Stimulated activated CD8-positive, alpha-beta memory T cell treated with anti-CD3 and anti-CD28 coated beads, Interleukin-7, amount 100 ng/mL, for 1 hour (primary cell): ENCODE data around the gene GRIK3.

Experiments used
- DNase-seq, 2 donors: peaks; one replicate each; pipeline ENCODE4 v3.0.0-alpha.2; 2020; ENCODE audit warnings: low read depth in 2 of 2

GRIK3 gene

GRCh38 chr1:36831186-36831810, 203.0 kb downstream of the GRIK3 start:
- no peak for DNase-seq

GRCh38 chr1:36829961-36830360, 204.4 kb downstream of the GRIK3 start:
- DNase-seq, result no peak

GRCh38 chr1:36829066-36829465, 205.2 kb downstream of the GRIK3 start:
- no peak for DNase-seq

- DNase-seq, result no peak
These were observed 209.1 kb downstream of the GRIK3 start for GRCh38 chr1:36825226-36825625.

- DNase-seq, result no peak
These were observed 209.9 kb downstream of the GRIK3 start for GRCh38 chr1:36824390-36824861.

- no peak for DNase-seq
These were observed 211.7 kb downstream of the GRIK3 start for GRCh38 chr1:36822648-36823047.

GRCh38 chr1:36821386-36821785, 212.9 kb downstream of the GRIK3 start:
- no peak for DNase-seq

- no peak for DNase-seq
These were observed 215.5 kb downstream of the GRIK3 start for GRCh38 chr1:36818771-36819170.

- no peak for DNase-seq
These were observed 218.0 kb downstream of the GRIK3 start for GRCh38 chr1:36816348-36816747.

GRCh38 chr1:36814774-36815173, 219.5 kb downstream of the GRIK3 start:
- DNase-seq, result no peak

- no peak for DNase-seq
These were observed 220.2 kb downstream of the GRIK3 start for GRCh38 chr1:36814083-36814482.

- no peak for DNase-seq
These were observed 227.1 kb downstream of the GRIK3 start for GRCh38 chr1:36807262-36807661.

GRCh38 chr1:36805979-36806640, 228.2 kb downstream of the GRIK3 start:
- no peak for DNase-seq

GRCh38 chr1:36804669-36805314, 229.5 kb downstream of the GRIK3 start:
- no peak for DNase-seq

GRCh38 chr1:36803868-36804570, 230.3 kb downstream of the GRIK3 start:
- DNase-seq, result no peak

- DNase-seq, result no peak
These were observed 232.3 kb downstream of the GRIK3 start for GRCh38 chr1:36802018-36802417.

- no peak for DNase-seq
These were observed 236.6 kb downstream of the GRIK3 start for GRCh38 chr1:36797761-36798160.

GRCh38 chr1:36796733-36797132, 237.6 kb downstream of the GRIK3 start:
- no peak for DNase-seq

GRCh38 chr1:36796106-36796590, 238.2 kb downstream of the GRIK3 start:
- no peak for DNase-seq

GRCh38 chr1:36794460-36794859, 239.9 kb downstream of the GRIK3 start:
- DNase-seq, result no peak

- DNase-seq, result no peak
These were observed 240.9 kb downstream of the GRIK3 start for GRCh38 chr1:36793452-36793851.

GRCh38 chr1:36792292-36792691, 242.0 kb downstream of the GRIK3 start:
- no peak for DNase-seq
